ENCODE measurements around the gene ETF1. TPM values are rescaled to one million over a fixed set of nuclear protein-coding genes. Genes with fewer than 3 reads are reported as not detected.

ETF1 gene
- total RNA-seq, 2 experiments from 2014 or later = 65.3 to 72.1 TPM

GRCh38 chr5:138538943-138539627 lies 4.0 kb downstream of the ETF1 start:
- DNase-seq = no peak
- POLR2A ChIA-PET = no interaction called here
- Mint-ChIP-seq H3K4me3 (no peak overlapping the region), H3K27me3 (no peaks in the 10 kb centered on the region), H3K27ac (no peak overlapping the region), H3K9me3 (no peaks in the 10 kb centered on the region), H3K36me3 (ENCODE audit: low read depth) (peaks cover 37% of the 10 kb centered on the region), H3K4me1 (peaks cover 57% of the 10 kb centered on the region)
- CTCF ChIA-PET = interaction anchor here (0.7 to 1.3 kb wide), 2 partner anchors 13 to 187 kb away, joined by 3 read pairs; partner anchors contain the start of gene KDM3B

- H3K27ac Mint-ChIP-seq = peak overlapping the region; percentile 78
- H3K36me3 Mint-ChIP-seq (ENCODE audit: low read depth) = peaks cover 39% of the 10 kb centered on the region
- H3K4me1 Mint-ChIP-seq = peaks cover 60% of the 10 kb centered on the region
- peak; percentile 19 for DNase-seq
- POLR2A ChIA-PET = no interaction called here
- no peak overlapping the region for H3K4me3 Mint-ChIP-seq
- H3K27me3 Mint-ChIP-seq = no peaks in the 10 kb centered on the region
- CTCF ChIA-PET = interaction anchor here (0.5 to 2.1 kb wide), 4 partner anchors 10 to 201 kb away, joined by 3 to 7 read pairs (median 3); no protein-coding TSS in a partner anchor
- H3K9me3 Mint-ChIP-seq = no peaks in the 10 kb centered on the region
Measured at GRCh38 chr5:138536665-138537315, 6.2 kb downstream of the ETF1 start.

DNA sequence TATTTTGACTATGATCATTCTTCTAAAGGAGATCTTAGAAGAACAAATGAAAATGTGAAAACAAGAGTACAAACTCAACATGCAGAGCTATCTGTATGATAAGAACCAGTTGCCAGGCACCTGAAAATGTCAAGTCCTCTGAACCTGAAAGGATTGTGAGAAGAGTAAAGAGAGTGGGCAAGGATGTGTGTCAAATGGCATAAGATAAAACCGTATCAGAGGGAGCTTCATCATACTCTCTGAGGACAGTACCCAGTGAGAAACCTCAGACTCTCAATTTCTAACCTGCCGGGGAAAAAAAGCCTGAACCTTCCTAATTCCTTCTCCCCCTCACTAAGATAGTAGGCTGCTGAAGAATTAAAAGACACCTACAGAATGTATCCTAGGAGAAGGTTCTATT lies 6.8 kb downstream of the ETF1 start:
- H3K27me3 Mint-ChIP-seq = no peaks in the 10 kb centered on the region
- POLR2A ChIA-PET = no interaction called here
- no peak for DNase-seq
- CTCF ChIA-PET = interaction anchor here (0.8 to 2.1 kb wide), 2 partner anchors 10 to 16 kb away, joined by 3 to 7 read pairs; no protein-coding TSS in a partner anchor
- H3K27ac Mint-ChIP-seq = peak overlapping the region; percentile 78
- H3K4me1 Mint-ChIP-seq = peaks cover 54% of the 10 kb centered on the region
- H3K9me3 Mint-ChIP-seq = no peaks in the 10 kb centered on the region
- H3K4me3 Mint-ChIP-seq = no peak overlapping the region
- peaks cover 35% of the 10 kb centered on the region for H3K36me3 Mint-ChIP-seq (ENCODE audit: low read depth)

DNA sequence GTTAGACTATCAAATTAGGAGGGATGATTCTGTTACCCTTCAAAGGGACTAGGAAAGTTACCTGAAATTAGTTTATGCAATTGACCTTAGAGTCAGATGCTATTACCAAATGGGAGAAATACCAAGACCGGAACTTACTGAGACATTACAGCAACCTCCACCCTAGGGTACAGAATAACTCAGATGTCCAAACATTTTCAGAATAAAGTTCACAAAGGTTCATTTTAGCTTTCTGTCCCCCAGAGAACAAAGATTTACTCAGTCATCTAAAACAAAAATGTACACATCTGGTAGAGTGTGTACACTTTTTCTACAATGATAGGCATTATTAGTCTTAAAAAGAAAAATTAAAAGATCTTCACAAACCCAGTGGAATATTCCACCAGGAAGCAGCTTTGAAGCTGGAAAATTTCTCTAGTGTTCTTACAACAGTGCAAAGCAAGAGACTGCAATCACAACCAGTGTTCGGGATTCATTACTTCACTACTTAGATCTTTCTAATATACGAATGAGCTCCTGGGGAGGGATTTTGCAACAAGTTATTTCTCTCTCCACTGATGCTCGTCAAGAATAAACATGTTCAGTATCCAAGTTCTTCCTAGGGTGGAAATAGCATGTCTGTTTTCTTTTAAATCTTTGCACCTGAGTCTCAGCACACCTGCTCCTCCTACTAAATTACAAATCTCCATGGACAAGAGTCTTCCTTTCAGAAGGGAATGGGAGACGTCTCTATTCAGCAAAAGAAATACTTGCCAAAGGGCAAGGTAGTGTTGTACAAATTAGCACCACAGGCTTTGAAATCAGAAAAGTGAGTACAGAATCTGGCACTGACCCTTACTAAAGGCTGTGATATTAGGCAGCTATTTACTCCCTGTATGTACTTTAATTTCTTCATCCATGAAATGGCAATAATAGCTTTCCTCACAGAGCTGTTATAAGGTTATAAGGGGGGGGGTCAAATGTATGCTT lies 8.8 kb downstream of the ETF1 start:
- ChIA-PET POLR2A (interaction anchor here (0.8 kb wide), 1 partner anchor 9 kb away, joined by 3 read pairs; no protein-coding TSS in a partner anchor), CTCF (interaction anchor here (0.7 to 2.2 kb wide), 6 partner anchors 8 to 69 kb away, joined by 3 to 7 read pairs (median 5); partner anchors contain the start of genes EGR1 and ETF1)
- Mint-ChIP-seq H3K4me1 (peaks cover 42% of the 10 kb centered on the region), H3K9me3 (no peaks in the 10 kb centered on the region), H3K36me3 (ENCODE audit: low read depth) (peaks cover 32% of the 10 kb centered on the region), H3K4me3 (no peak overlapping the region), H3K27me3 (no peaks in the 10 kb centered on the region), H3K27ac (no peak overlapping the region)
- DNase-seq = no peak

DNA sequence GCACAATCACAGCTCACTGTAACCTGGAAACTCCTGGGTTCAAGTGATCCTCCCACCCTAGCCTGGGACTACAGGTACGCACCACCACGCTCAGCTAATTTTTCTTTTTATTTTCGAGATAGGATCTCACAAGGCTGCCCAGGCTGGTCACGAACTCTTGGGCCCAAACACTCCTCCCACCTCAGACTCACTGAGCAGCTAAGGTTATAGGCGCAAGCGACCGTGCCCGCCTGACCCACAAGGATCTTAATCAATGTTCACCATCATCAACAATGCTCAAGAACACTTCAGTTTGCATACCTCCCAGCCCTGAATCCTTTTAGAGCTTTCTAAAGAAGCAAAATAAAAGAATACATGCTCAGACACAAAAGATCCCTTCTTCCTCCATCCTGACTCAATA lies 13.2 kb downstream of the ETF1 start:
- POLR2A ChIA-PET = no interaction called here
- DNase-seq = no peak
- Mint-ChIP-seq H3K27ac (no peak overlapping the region), H3K27me3 (no peaks in the 10 kb centered on the region), H3K4me1 (peaks cover 31% of the 10 kb centered on the region), H3K36me3 (ENCODE audit: low read depth) (peaks cover 27% of the 10 kb centered on the region), H3K4me3 (no peak overlapping the region), H3K9me3 (no peaks in the 10 kb centered on the region)
- CTCF ChIA-PET = interaction anchor here (0.5 to 1.6 kb wide), 8 partner anchors 12 to 518 kb away, joined by 3 to 4 read pairs (median 3); partner anchors contain the start of gene KDM3B

DNA sequence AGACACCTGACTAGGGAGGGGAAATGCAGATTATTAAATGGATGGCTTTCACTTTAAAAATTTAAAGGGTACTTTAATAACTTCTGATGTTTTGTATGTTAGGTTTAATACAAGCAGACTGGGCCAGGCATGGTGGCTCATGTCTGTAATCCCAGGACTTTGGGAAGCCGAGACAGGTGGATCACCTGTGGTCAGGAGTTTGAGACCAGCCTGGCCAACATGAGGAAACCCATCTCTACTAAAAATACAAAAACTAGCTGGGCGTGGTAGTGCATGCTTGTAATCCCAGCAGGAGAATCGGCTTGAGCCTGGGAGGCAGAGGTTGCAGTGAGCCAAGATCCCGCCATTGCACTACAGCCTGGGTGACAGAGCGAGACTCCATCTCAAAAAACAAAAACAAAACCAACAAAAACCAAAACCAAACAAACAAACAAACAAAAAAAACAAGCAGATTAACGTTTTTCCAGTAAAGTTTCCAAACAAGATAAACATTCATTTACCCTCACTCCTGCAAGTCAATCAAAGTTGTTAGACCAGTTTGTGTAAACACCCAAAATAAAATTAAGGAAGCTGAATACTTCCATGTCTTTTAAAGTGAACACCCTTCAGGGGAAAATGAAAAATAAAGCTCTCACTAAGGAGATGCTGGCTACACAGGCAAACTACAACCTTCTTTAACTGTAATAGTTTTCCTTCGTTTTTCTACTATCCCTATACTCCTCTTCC lies 14.1 kb downstream of the ETF1 start:
- no peak overlapping the region for H3K4me3 Mint-ChIP-seq
- no peak overlapping the region for H3K27ac Mint-ChIP-seq
- H3K4me1 Mint-ChIP-seq = peaks cover 27% of the 10 kb centered on the region
- no peak for DNase-seq
- no peaks in the 10 kb centered on the region for H3K9me3 Mint-ChIP-seq
- ChIA-PET CTCF (interaction anchor here (0.5 to 1.2 kb wide), 6 partner anchors 18 to 519 kb away, joined by 3 to 4 read pairs (median 3); partner anchors contain the start of gene KDM3B), POLR2A (interaction anchor here (0.8 kb wide), 1 partner anchor 15 kb away, joined by 9 read pairs; no protein-coding TSS in a partner anchor)
- no peaks in the 10 kb centered on the region for H3K27me3 Mint-ChIP-seq
- peaks cover 19% of the 10 kb centered on the region for H3K36me3 Mint-ChIP-seq (ENCODE audit: low read depth)

GRCh38 chr5:138528208-138528607 lies 14.8 kb downstream of the ETF1 start:
- H3K27ac Mint-ChIP-seq = no peak overlapping the region
- POLR2A ChIA-PET = no interaction called here
- CTCF ChIA-PET = interaction anchor here (0.6 kb wide), 1 partner anchor 19 kb away, joined by 3 read pairs; no protein-coding TSS in a partner anchor
- peaks cover 17% of the 10 kb centered on the region for H3K36me3 Mint-ChIP-seq (ENCODE audit: low read depth)
- no peak for DNase-seq
- H3K27me3 Mint-ChIP-seq = no peaks in the 10 kb centered on the region
- H3K4me1 Mint-ChIP-seq = peaks cover 25% of the 10 kb centered on the region
- no peaks in the 10 kb centered on the region for H3K9me3 Mint-ChIP-seq
- no peak overlapping the region for H3K4me3 Mint-ChIP-seq

GRCh38 chr5:138527170-138527569 lies 15.9 kb downstream of the ETF1 start:
- H3K4me1 Mint-ChIP-seq = peaks cover 23% of the 10 kb centered on the region
- H3K27me3 Mint-ChIP-seq = no peaks in the 10 kb centered on the region
- no peaks in the 10 kb centered on the region for H3K9me3 Mint-ChIP-seq
- H3K36me3 Mint-ChIP-seq (ENCODE audit: low read depth) = peaks cover 16% of the 10 kb centered on the region
- H3K27ac Mint-ChIP-seq = no peak overlapping the region
- no peak overlapping the region for H3K4me3 Mint-ChIP-seq
- no peak for DNase-seq
- CTCF ChIA-PET = interaction anchor here (0.6 to 2.0 kb wide), 6 partner anchors 9 to 1054 kb away, joined by 3 to 7 read pairs (median 4); partner anchors contain the start of gene ETF1
- POLR2A ChIA-PET = no interaction called here

GRCh38 chr5:138523406-138523805 lies 19.6 kb downstream of the ETF1 start:
- peaks cover 12% of the 10 kb centered on the region for H3K36me3 Mint-ChIP-seq (ENCODE audit: low read depth)
- H3K27ac Mint-ChIP-seq = peak overlapping the region; percentile 56
- ChIA-PET POLR2A (no interaction called here), CTCF (no interaction called here)
- H3K9me3 Mint-ChIP-seq = no peaks in the 10 kb centered on the region
- no peak for DNase-seq
- H3K4me3 Mint-ChIP-seq = no peak overlapping the region
- peaks cover 16% of the 10 kb centered on the region for H3K4me1 Mint-ChIP-seq
- no peaks in the 10 kb centered on the region for H3K27me3 Mint-ChIP-seq

GRCh38 chr5:138520971-138521370 lies 22.1 kb downstream of the ETF1 start:
- H3K27me3 Mint-ChIP-seq = no peaks in the 10 kb centered on the region
- H3K4me1 Mint-ChIP-seq = peaks cover 7% of the 10 kb centered on the region
- POLR2A ChIA-PET = no interaction called here
- CTCF ChIA-PET = interaction anchor here (1.5 kb wide), 1 partner anchor 26 kb away, joined by 3 read pairs; no protein-coding TSS in a partner anchor
- no peaks in the 10 kb centered on the region for H3K9me3 Mint-ChIP-seq
- no peak overlapping the region for H3K27ac Mint-ChIP-seq
- H3K36me3 Mint-ChIP-seq (ENCODE audit: low read depth) = peaks cover 20% of the 10 kb centered on the region
- no peak for DNase-seq
- no peak overlapping the region for H3K4me3 Mint-ChIP-seq

DNA sequence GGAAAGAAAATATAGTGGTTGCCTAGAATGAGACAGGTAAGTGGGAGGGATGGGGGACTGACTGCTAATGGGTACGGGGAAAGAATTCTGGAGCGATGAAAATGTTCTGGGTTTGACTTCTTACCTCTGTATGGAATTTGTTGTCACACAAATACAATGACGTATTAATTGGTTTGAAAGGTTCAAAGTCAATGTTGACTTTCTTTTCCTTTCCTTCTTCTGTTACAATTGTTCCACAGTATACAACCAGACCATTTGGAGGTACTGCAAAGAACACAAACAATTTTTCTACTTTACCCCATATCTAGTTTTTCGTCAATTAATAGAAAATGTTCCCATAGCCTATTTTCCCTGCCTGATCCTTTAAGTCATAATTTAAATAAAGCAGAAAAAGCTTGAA lies 25.6 kb downstream of the ETF1 start:
- ChIA-PET CTCF (interaction anchor here (1.1 to 1.9 kb wide), 4 partner anchors 13 to 166 kb away, joined by 3 to 4 read pairs (median 4); no protein-coding TSS in a partner anchor), POLR2A (interaction anchor here (0.6 kb wide), 1 partner anchor 15 kb away, joined by 3 read pairs; no protein-coding TSS in a partner anchor)
- no peak for DNase-seq
- Mint-ChIP-seq H3K27me3 (no peaks in the 10 kb centered on the region), H3K4me1 (peaks cover 5% of the 10 kb centered on the region), H3K27ac (no peak overlapping the region), H3K4me3 (no peak overlapping the region), H3K36me3 (ENCODE audit: low read depth) (peaks cover 45% of the 10 kb centered on the region), H3K9me3 (no peaks in the 10 kb centered on the region)

Data from activated CD4-positive, alpha-beta T cell treated with anti-CD3 and anti-CD28 coated beads, Interleukin-2, amount 10 ng/mL, durations not matched to agents 7 days and 5 days (primary cell).